Measurements from ENCODE around the gene FAM43A. TPM values are rescaled to one million over a fixed set of nuclear protein-coding genes. Genes with fewer than 3 reads are reported as not detected.

The FAM43A gene
- total RNA-seq, 2 experiments from 2014 or later: 1.4 to 1.6 TPM

DNA sequence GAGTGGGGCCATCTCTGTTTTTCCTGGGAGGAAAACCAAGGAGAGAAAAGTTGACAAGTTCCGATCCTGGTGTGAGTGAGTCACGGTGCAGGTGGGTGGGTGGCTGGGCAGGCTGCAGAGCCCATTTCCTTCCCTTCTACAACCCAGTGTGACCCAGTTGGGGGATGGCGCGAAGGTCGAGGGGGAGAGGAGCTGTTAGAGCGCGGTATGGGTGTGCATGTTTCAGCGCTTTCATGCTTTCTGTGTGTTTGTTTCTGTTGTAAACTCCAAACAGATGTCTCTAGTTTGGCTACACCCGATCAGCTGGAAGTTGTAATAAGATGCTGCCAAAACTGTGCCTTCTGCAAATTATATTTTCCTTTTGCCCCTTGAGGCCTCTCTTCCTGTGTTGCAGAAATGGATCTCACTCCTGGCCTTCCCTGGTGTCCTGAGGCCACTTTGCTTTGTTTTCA is 3.8 kb downstream of the FAM43A start:
- CTCF ChIA-PET: interaction anchor here (0.6 to 1.0 kb wide), 2 partner anchors 18 to 55 kb away, joined by 3 read pairs; partner anchors contain the start of gene LSG1
- no peak overlapping the region for H3K27ac Mint-ChIP-seq
- no peaks in the 10 kb centered on the region for H3K9me3 Mint-ChIP-seq
- no peaks in the 10 kb centered on the region for H3K36me3 Mint-ChIP-seq (ENCODE audit: low read depth)
- intact Hi-C loops (cut with micrococcal nuclease): loop anchor here (5.0 kb wide), 1 partner anchor 203 kb away; no protein-coding TSS in a partner anchor
- peaks cover 42% of the 10 kb centered on the region for H3K4me1 Mint-ChIP-seq (ENCODE audit: low read depth)
- no peak for DNase-seq
- H3K4me3 Mint-ChIP-seq: no peak overlapping the region
- H3K27me3 Mint-ChIP-seq (ENCODE audit: low read depth): peaks cover 21% of the 10 kb centered on the region

DNA sequence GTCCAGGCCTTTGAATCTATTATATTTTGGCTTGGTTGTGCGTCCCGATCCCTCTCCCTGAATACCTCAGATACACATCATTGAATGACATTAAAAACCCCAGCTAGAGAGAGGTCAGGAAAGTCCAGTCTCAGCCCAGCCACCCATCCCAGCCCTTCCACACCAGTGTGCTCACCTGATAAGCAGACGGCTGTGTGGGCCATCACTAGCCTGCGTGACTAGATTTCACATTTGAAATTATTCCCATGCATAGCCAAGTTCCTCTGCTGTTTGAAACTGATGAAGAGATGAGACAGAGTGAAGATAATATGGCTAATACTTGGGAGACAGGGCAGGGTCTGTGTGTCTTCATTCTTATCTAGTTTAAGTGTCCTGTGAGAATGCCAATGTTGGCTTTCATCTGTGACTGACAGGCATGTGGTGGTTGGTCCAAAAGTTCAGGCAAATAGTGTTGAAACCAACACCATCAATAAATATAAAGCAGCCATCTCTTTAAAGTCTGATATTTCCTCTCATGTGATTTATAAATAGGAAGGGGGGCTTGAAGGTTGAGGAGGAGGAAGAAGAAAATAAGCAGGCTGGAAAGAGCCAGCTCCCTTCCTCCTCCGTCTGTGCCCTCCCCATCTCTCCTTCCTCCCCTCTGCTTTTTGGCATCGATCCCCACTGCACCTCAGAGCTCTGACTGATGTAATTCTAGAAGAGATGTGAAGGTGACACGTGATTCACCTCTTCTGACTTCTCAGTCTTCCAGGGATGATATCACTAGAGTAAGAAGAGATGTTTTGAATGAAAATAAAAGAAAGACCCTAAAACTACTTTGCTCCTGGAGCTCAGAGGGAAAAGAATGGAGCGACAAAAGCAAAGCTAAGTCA is 5.1 kb downstream of the FAM43A start:
- H3K36me3 Mint-ChIP-seq (ENCODE audit: low read depth): no peaks in the 10 kb centered on the region
- H3K9me3 Mint-ChIP-seq: no peaks in the 10 kb centered on the region
- intact Hi-C loops (cut with micrococcal nuclease): no loop called here
- no peak for DNase-seq
- CTCF ChIA-PET: no interaction called here
- no peak overlapping the region for H3K4me3 Mint-ChIP-seq
- H3K27me3 Mint-ChIP-seq (ENCODE audit: low read depth): peaks cover 16% of the 10 kb centered on the region
- H3K4me1 Mint-ChIP-seq (ENCODE audit: low read depth): peaks cover 30% of the 10 kb centered on the region
- no peak overlapping the region for H3K27ac Mint-ChIP-seq

DNA sequence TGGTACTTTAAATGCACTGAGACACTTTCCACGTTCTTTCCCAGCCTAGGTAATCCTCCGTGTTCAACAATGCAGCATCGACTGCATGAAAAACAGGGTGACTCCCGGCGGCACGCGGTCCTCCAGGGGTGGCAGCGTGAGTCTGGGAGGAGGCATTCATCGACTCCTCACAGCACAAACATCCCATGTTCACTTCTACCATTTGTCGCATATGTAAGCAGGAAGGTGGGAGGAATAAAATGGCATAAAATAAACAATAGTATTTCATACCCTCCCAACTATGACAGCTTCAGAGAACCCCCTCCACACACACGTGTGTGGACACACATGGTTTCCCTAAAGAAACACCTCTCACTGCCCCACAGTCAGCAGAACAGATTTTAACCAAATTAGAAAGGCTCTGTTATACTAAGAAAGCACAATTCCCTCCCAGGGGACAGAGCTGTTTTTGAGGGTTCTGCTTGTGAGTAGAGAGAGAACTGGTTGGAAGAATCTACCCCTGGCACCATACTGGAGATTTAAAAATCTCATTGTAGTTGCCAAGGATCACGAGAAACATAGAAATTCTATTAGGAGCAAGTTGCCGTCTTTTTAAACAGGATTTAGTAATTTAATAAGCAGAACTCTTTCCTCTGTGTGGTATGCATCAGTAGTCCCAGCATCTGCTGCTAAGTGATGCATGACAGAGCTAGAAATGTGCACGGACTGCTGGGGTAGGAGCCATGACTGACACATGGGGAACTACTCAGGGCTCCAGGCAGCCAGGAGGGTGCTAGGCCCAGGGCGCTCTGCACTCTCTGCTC is 6.0 kb downstream of the FAM43A start:
- H3K27ac Mint-ChIP-seq: no peak overlapping the region
- H3K36me3 Mint-ChIP-seq (ENCODE audit: low read depth): no peaks in the 10 kb centered on the region
- no peaks in the 10 kb centered on the region for H3K9me3 Mint-ChIP-seq
- CTCF ChIA-PET: no interaction called here
- intact Hi-C loops (cut with micrococcal nuclease): no loop called here
- peaks cover 26% of the 10 kb centered on the region for H3K4me1 Mint-ChIP-seq (ENCODE audit: low read depth)
- no peak overlapping the region for H3K4me3 Mint-ChIP-seq
- H3K27me3 Mint-ChIP-seq (ENCODE audit: low read depth): peaks cover 12% of the 10 kb centered on the region
- DNase-seq: no peak

DNA sequence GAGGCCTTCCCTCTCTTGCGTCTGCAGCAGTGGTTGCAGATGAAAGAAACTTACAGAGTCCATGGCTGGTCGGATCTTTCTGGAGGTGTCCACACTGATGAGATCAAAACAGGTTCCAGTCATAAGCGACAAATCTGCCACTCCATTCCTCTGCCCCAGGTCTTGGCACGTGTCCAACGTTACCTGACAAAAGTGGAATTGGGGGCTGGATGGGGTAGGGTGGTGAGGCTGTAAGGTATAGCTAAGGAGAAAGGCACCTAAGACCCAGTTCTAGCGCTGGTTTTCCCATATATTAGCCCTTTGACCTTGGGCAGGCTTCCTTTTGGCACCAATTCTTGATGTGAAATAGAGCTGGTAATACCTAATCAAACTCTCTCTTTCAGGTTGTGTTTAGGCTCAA is 11.0 kb downstream of the FAM43A start:
- no peaks in the 10 kb centered on the region for H3K27me3 Mint-ChIP-seq (ENCODE audit: low read depth)
- H3K27ac Mint-ChIP-seq: no peak overlapping the region
- intact Hi-C loops (cut with micrococcal nuclease): no loop called here
- no peak overlapping the region for H3K4me3 Mint-ChIP-seq
- peaks cover 2% of the 10 kb centered on the region for H3K9me3 Mint-ChIP-seq
- no peak for DNase-seq
- H3K36me3 Mint-ChIP-seq (ENCODE audit: low read depth): no peaks in the 10 kb centered on the region
- CTCF ChIA-PET: interaction anchor here (0.6 to 1.4 kb wide), 2 partner anchors 9 to 25 kb away, joined by 3 to 5 read pairs; no protein-coding TSS in a partner anchor
- H3K4me1 Mint-ChIP-seq (ENCODE audit: low read depth): no peaks in the 10 kb centered on the region

DNA sequence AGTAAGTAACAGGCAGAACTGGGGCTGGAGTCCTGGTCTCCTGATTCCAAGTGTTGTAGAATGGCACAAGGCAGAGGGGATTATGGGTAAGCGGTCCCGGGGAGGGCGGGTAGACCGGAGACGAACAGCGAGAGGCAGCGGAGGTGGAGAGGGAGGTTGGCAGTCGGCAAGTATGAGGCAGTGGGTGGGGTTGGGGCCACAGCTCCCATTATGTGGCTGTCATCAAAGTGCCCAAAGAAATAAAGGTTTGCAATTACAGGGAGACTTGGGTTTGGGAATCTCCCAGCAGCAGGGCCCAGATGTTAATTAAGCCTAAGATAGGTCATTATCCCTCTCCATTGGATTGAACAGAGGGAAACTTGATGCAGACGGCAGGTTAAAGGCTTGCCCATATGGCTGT is 16.9 kb downstream of the FAM43A start:
- CTCF ChIA-PET: interaction anchor here (0.8 kb wide), 1 partner anchor 150 kb away, joined by 3 read pairs; no protein-coding TSS in a partner anchor
- no peak overlapping the region for H3K27ac Mint-ChIP-seq
- H3K9me3 Mint-ChIP-seq: peaks cover 2% of the 10 kb centered on the region
- no peaks in the 10 kb centered on the region for H3K27me3 Mint-ChIP-seq (ENCODE audit: low read depth)
- intact Hi-C loops (cut with micrococcal nuclease): no loop called here
- H3K4me1 Mint-ChIP-seq (ENCODE audit: low read depth): no peaks in the 10 kb centered on the region
- no peaks in the 10 kb centered on the region for H3K36me3 Mint-ChIP-seq (ENCODE audit: low read depth)
- H3K4me3 Mint-ChIP-seq: no peak overlapping the region
- no peak for DNase-seq

DNA sequence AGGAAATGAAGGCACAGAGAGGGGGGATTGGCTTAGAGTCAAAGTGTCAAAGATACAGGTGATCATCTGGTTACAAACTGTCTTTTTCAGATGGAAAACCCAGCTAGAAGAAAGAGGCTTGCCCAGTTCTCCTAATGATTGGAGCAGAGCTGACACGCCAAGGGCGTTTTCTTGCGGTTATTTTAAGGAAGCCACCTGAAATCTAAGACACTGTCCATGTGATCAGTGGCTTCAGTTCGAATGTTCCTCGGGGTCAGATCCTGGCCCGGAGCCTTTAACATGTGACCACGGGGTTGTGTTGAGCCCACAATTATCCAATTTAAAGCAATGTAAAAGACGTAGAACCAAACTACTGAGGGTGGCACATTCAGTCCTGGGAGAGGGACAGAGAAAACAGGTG is 19.5 kb downstream of the FAM43A start:
- no peaks in the 10 kb centered on the region for H3K36me3 Mint-ChIP-seq (ENCODE audit: low read depth)
- CTCF ChIA-PET: interaction anchor here (0.6 kb wide), 1 partner anchor 38 kb away, joined by 3 read pairs; no protein-coding TSS in a partner anchor
- no peak for DNase-seq
- no peak overlapping the region for H3K27ac Mint-ChIP-seq
- no peaks in the 10 kb centered on the region for H3K4me1 Mint-ChIP-seq (ENCODE audit: low read depth)
- H3K9me3 Mint-ChIP-seq: peaks cover 4% of the 10 kb centered on the region
- H3K4me3 Mint-ChIP-seq: no peak overlapping the region
- H3K27me3 Mint-ChIP-seq (ENCODE audit: low read depth): no peaks in the 10 kb centered on the region
- intact Hi-C loops (cut with micrococcal nuclease): no loop called here

DNA sequence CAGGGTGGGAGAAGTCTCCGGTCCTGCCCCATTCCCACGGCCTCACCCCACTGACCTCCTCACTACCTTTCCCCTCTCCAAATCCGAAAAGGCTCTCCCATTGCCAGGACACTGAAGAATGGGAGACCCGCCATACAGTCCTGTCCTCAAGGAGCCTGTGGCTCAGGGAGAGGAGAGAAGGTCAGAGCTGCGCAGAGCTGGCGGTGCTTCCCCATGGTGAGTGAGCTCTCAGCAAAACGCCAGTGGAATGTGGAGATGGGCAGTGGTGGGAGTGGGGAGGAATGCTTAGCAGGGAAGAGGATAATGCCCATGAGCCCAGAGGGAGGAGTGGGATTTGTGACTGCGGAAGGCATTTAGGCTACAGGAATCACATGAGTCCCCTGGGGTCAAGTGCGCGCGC is 20.1 kb downstream of the FAM43A start:
- intact Hi-C loops (cut with micrococcal nuclease): no loop called here
- Mint-ChIP-seq H3K36me3 (ENCODE audit: low read depth) (no peaks in the 10 kb centered on the region), H3K4me3 (no peak overlapping the region), H3K27ac (no peak overlapping the region), H3K27me3 (ENCODE audit: low read depth) (no peaks in the 10 kb centered on the region), H3K9me3 (peaks cover 4% of the 10 kb centered on the region), H3K4me1 (ENCODE audit: low read depth) (no peaks in the 10 kb centered on the region)
- CTCF ChIA-PET: interaction anchor here (0.6 kb wide), 1 partner anchor 39 kb away, joined by 3 read pairs; no protein-coding TSS in a partner anchor
- DNase-seq: no peak

GRCh38 chr3:194707147-194707540 is 21.5 kb downstream of the FAM43A start:
- no peak overlapping the region for H3K4me3 Mint-ChIP-seq
- H3K9me3 Mint-ChIP-seq: peaks cover 4% of the 10 kb centered on the region
- no peaks in the 10 kb centered on the region for H3K36me3 Mint-ChIP-seq (ENCODE audit: low read depth)
- CTCF ChIA-PET: no interaction called here
- no peaks in the 10 kb centered on the region for H3K4me1 Mint-ChIP-seq (ENCODE audit: low read depth)
- no peak for DNase-seq
- H3K27me3 Mint-ChIP-seq (ENCODE audit: low read depth): no peaks in the 10 kb centered on the region
- H3K27ac Mint-ChIP-seq: no peak overlapping the region
- intact Hi-C loops (cut with micrococcal nuclease): no loop called here

DNA sequence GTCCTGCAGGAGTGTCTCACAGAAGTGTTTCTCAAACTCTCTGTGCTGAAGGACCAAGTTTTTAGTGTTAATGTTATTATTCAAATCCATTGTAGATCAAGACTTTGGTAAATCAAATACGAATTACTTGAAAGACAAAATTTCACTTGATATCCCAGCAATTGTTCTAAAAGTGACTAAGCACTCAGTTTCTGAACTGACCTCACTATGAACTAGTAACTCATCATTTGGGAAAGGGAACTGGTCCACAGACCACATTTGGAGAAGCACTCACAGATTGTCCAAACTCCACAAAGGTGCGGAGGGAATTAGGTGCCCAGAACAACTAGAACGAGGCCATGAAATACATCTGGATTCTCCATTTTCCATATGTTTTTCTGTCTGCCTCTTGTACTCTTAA is 25.6 kb downstream of the FAM43A start:
- intact Hi-C loops (cut with micrococcal nuclease): no loop called here
- no peak overlapping the region for H3K4me3 Mint-ChIP-seq
- no peaks in the 10 kb centered on the region for H3K36me3 Mint-ChIP-seq (ENCODE audit: low read depth)
- DNase-seq: no peak
- CTCF ChIA-PET: no interaction called here
- H3K27ac Mint-ChIP-seq: no peak overlapping the region
- H3K4me1 Mint-ChIP-seq (ENCODE audit: low read depth): no peaks in the 10 kb centered on the region
- H3K9me3 Mint-ChIP-seq: peaks cover 4% of the 10 kb centered on the region
- no peaks in the 10 kb centered on the region for H3K27me3 Mint-ChIP-seq (ENCODE audit: low read depth)

GRCh38 chr3:194711913-194712312 is 26.2 kb downstream of the FAM43A start:
- intact Hi-C loops (cut with micrococcal nuclease): no loop called here
- no peaks in the 10 kb centered on the region for H3K4me1 Mint-ChIP-seq (ENCODE audit: low read depth)
- H3K4me3 Mint-ChIP-seq: no peak overlapping the region
- peaks cover 4% of the 10 kb centered on the region for H3K9me3 Mint-ChIP-seq
- no peaks in the 10 kb centered on the region for H3K27me3 Mint-ChIP-seq (ENCODE audit: low read depth)
- no peak overlapping the region for H3K27ac Mint-ChIP-seq
- DNase-seq: no peak
- CTCF ChIA-PET: no interaction called here
- H3K36me3 Mint-ChIP-seq (ENCODE audit: low read depth): no peaks in the 10 kb centered on the region

DNA sequence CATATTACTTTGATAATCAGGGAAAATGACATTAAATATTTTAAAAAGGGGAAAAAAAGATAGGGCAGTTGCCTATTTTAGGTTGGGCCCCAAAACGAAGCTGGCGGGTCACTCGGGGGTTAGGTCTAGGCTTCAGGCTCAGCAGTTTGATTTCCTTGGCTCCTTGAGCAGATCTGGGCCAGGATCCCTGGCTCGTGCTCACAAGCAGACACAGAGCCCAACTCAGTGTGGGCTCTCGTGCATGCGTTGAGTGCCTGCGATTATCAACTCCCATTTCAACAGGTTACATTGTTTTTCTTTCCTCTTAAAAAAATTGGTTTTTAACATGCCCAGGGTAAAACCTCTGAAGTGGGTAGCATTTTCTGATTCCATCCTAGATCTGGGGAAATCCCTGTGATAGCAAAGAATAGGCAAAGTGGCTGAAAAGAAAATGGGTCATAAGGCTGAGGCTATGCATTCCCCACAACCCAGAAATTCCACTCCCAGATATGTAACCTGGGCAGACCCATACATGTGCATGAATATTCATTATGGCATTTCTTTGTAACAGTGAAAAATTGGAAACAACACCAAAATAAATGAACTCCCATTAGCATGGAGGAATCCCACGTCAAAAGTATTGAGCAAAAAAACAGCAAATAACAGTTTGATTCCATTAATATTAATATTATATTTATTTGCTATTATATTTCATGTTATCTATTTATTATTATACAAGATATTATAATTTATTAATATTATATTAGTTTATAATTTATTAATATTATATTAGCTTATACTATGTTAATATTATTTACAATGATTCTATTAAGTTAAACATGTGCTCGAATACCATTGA is 27.8 kb downstream of the FAM43A start:
- H3K36me3 Mint-ChIP-seq (ENCODE audit: low read depth): no peaks in the 10 kb centered on the region
- DNase-seq: no peak
- no peaks in the 10 kb centered on the region for H3K9me3 Mint-ChIP-seq
- H3K27me3 Mint-ChIP-seq (ENCODE audit: low read depth): no peaks in the 10 kb centered on the region
- no peak overlapping the region for H3K27ac Mint-ChIP-seq
- no peak overlapping the region for H3K4me3 Mint-ChIP-seq
- CTCF ChIA-PET: interaction anchor here (0.6 kb wide), 1 partner anchor 235 kb away, joined by 3 read pairs; no protein-coding TSS in a partner anchor
- intact Hi-C loops (cut with micrococcal nuclease): no loop called here
- no peaks in the 10 kb centered on the region for H3K4me1 Mint-ChIP-seq (ENCODE audit: low read depth)

- intact Hi-C loops (cut with micrococcal nuclease): no loop called here
- H3K27ac Mint-ChIP-seq: no peak overlapping the region
- H3K36me3 Mint-ChIP-seq (ENCODE audit: low read depth): no peaks in the 10 kb centered on the region
Observed at GRCh38 chr3:194714137-194714455, 28.4 kb downstream of the FAM43A start.

More at GRCh38 chr3:194714137-194714455, 28.4 kb downstream of the FAM43A start:
- no peak overlapping the region for H3K4me3 Mint-ChIP-seq
- DNase-seq: no peak
- CTCF ChIA-PET: interaction anchor here (0.6 kb wide), 1 partner anchor 234 kb away, joined by 3 read pairs; no protein-coding TSS in a partner anchor
- H3K4me1 Mint-ChIP-seq (ENCODE audit: low read depth): no peaks in the 10 kb centered on the region
- no peaks in the 10 kb centered on the region for H3K9me3 Mint-ChIP-seq
- H3K27me3 Mint-ChIP-seq (ENCODE audit: low read depth): no peaks in the 10 kb centered on the region
